HCT116 (cell line): ENCODE measurements around the gene ATAD5. TPM values are rescaled to one million over a fixed set of nuclear protein-coding genes. Genes with fewer than 3 reads are reported as not detected.

Source experiments
- ATAC-seq: fragments of 200-7000 bp; cut with Tn5 transposase; 2 replicates; pipeline ENCODE4 v1.9.1; 2020; ENCODE audit warnings: mild to moderate bottlenecking, moderate library complexity
- BruUV-seq: library from RNA; stranded (reverse); fragments of 400-500 nt; replicated peaks from 2 replicates; lab custom pipeline; 2021; lab: Mats Ljungman, UMichigan
- CTCF ChIA-PET: fragments of 300-600 bp; sonication (Branson Sonifier 250); formaldehyde crosslinking; loops from one replicate; lab custom pipeline; 2021; ENCODE audit warnings: antibody characterized with exemption; lab: Charles Lee
- POLR2A ChIA-PET: fragments of 300-600, 350-600 bp; sonication (Branson Sonifier 250); formaldehyde crosslinking; loops from one replicate; lab custom pipeline; 2021; ENCODE audit warnings: antibody characterized with exemption; lab: Charles Lee
- RAD21 ChIA-PET, 2 experiments: fragments of 300-600 bp; sonication (Branson Sonifier 250); formaldehyde crosslinking; loops; one replicate each; lab custom pipeline; 2023; ENCODE audit warnings: low total read pairs in 2 of 2; ENCODE audit not compliant: uncharacterized antibody in 2 of 2, unreplicated experiment in 2 of 2, low non-redundant PET in 1 of 2; lab: Charles Lee
- DNase-seq: peaks from one replicate; pipeline ENCODE4 v3.0.0-alpha.2; 2010; ENCODE audit warnings: low read depth, low spot score
- H2AFZ ChIP-seq: fragments of 200-600 bp; shearing (Covaris generic), sonication (generic); 2 replicates; pipeline ENCODE4 v1.6.1; 2017; ENCODE audit warnings: low read depth, mixed run types, mixed read lengths, antibody characterized with exemption, low read length; ENCODE audit not compliant: poor library complexity, severe bottlenecking
- H3K27ac ChIP-seq: 2 replicates; pipeline ENCODE4 v1.5.1; 2012; ENCODE audit warnings: low read depth, low read length
- H3K27me3 ChIP-seq: fragments of 200-600 bp; sonication (generic); 2 replicates; pipeline ENCODE4 v1.6.1; 2016; ENCODE audit warnings: mixed run types, low read length, mixed read lengths; ENCODE audit not compliant: insufficient read depth
- H3K36me3 ChIP-seq, 2 experiments: fragments of 200-500 bp in 1 of 2; fragments of 200-600 bp in 1 of 2; sonication (Bioruptor generic) in 1 of 2; sonication (generic) in 1 of 2; 2 replicates each; pipeline versions ENCODE4 v1.5.1 to v1.6.1; 2014 to 2016; ENCODE audit warnings: low read length in 2 of 2, inconsistent platforms in 1 of 2, mixed read lengths in 1 of 2, mixed run types in 1 of 2; ENCODE audit not compliant: insufficient read depth in 2 of 2, control insufficient read depth in 1 of 2
- H3K4me1 ChIP-seq, 2 experiments: fragments of 200-600 bp in 1 of 2; sonication (generic) in 1 of 2; 2 replicates each; pipeline versions ENCODE4 v1.5.1 to v1.6.1; 2012 to 2017; ENCODE audit warnings: low read length in 2 of 2, inconsistent platforms in 1 of 2, mild to moderate bottlenecking in 1 of 2, mixed read lengths in 1 of 2, mixed run types in 1 of 2, moderate library complexity in 1 of 2; ENCODE audit not compliant: insufficient read depth in 2 of 2, control insufficient read depth in 1 of 2
- H3K4me2 ChIP-seq: fragments of 200-600 bp; sonication (generic); 2 replicates; pipeline ENCODE4 v1.6.1; 2017; ENCODE audit warnings: mixed run types, low read length, mixed read lengths
- H3K4me3 ChIP-seq, 2 experiments: fragments of 200-600 bp in 1 of 2; sonication (generic) in 1 of 2; replicated peaks in 1 of 2; 2 replicates each; pipeline ENCODE4 v1.5.1; 2011 to 2016; ENCODE audit warnings: low read length in 2 of 2, control low read depth in 1 of 2, low read depth in 1 of 2, mild to moderate bottlenecking in 1 of 2, mixed read lengths in 1 of 2, mixed run types in 1 of 2
- H3K79me2 ChIP-seq: fragments of 200-600 bp; sonication (generic); 2 replicates; pipeline ENCODE4 v1.6.1; 2017; ENCODE audit warnings: mild to moderate bottlenecking, mixed run types, low read length, moderate library complexity, mixed read lengths; ENCODE audit not compliant: insufficient read depth
- H3K9ac ChIP-seq: fragments of 200-600 bp; sonication (generic); 2 replicates; pipeline ENCODE4 v1.6.1; 2016; ENCODE audit warnings: low read length, mixed read lengths
- H3K9me2 ChIP-seq: fragments of 200-600 bp; sonication (generic), shearing (Covaris generic); 2 replicates; pipeline ENCODE4 v1.6.1; 2017; ENCODE audit warnings: mixed run types, mild to moderate bottlenecking, moderate library complexity; ENCODE audit not compliant: insufficient read depth
- H3K9me3 ChIP-seq, 2 experiments: fragments of 200-500 bp in 1 of 2; fragments of 200-600 bp in 1 of 2; sonication (Bioruptor generic) in 1 of 2; sonication (generic) in 1 of 2; 2 replicates each; pipeline ENCODE4 v1.6.1; 2014 to 2017; ENCODE audit warnings: low read length in 2 of 2, mixed read lengths in 2 of 2, inconsistent platforms in 1 of 2, low read depth in 1 of 2, mild to moderate bottlenecking in 1 of 2, mixed run types in 1 of 2, moderate library complexity in 1 of 2; ENCODE audit not compliant: control insufficient read depth in 1 of 2, insufficient read depth in 1 of 2
- H4K20me1 ChIP-seq: fragments of 200-600 bp; sonication (generic), shearing (Covaris generic); 2 replicates; pipeline ENCODE4 v1.6.1; 2017; ENCODE audit warnings: mixed run types, mild to moderate bottlenecking, moderate library complexity; ENCODE audit not compliant: insufficient read depth
- CBX3 ChIP-seq: IDR thresholded peaks from 2 replicates; pipeline ENCODE4 v1.6.1; 2012; ENCODE audit warnings: low read depth
- EZH2 ChIP-seq: fragments of 200-600 bp; sonication (generic); IDR thresholded peaks from 2 replicates; pipeline ENCODE4 v1.6.1; 2017; ENCODE audit warnings: antibody characterized with exemption, mixed run types
- MAX ChIP-seq: IDR thresholded peaks from 2 replicates; pipeline ENCODE4 v1.6.1; 2012
- POLR2AphosphoS5 ChIP-seq: IDR thresholded peaks from 2 replicates; pipeline ENCODE4 v1.6.1; 2011; ENCODE audit warnings: mild to moderate bottlenecking, low read depth, low read length, moderate library complexity
- YY1 ChIP-seq: IDR thresholded peaks from 2 replicates; pipeline ENCODE4 v1.6.1; 2011; ENCODE audit warnings: low read length, low read depth, moderate library complexity, mild to moderate bottlenecking; ENCODE audit not compliant: insufficient replicate concordance; ENCODE audit errors: extremely low read depth
- ZFX ChIP-seq: fragments of 450-650 bp; IDR thresholded peaks from 2 replicates; pipeline ENCODE4 v1.6.1; 2017
- intact Hi-C: fragments of 100-400 bp; cut with micrococcal nuclease; formaldehyde crosslinking; loops from 2 replicates; pipeline ENCODE4 v1.10.0; 2022
- total RNA-seq: library from RNA; stranded (reverse); gene quantifications from one replicate; pipeline ENCODE4 v1.2.1, GENCODE V29; 2021; ENCODE audit not compliant: unreplicated experiment
- TF ChIP-seq, protein P1 (sequence below), 3 experiments: fragments of 200-600 bp in 1 of 3; sonication (generic) in 1 of 3; IDR thresholded peaks in 2 of 3; conservative IDR thresholded peaks in 1 of 3; 2 replicates each; pipeline ENCODE4 v1.5.1; 2012 to 2017; ENCODE audit warnings: low read depth in 2 of 3, low read length in 2 of 3, antibody characterized with exemption in 1 of 3, borderline replicate concordance in 1 of 3, control low read depth in 1 of 3, mild to moderate bottlenecking in 1 of 3, mixed read lengths in 1 of 3, mixed run types in 1 of 3, moderate library complexity in 1 of 3; ENCODE audit not compliant: insufficient read depth in 1 of 3
- TF ChIP-seq, protein P2 (sequence below): IDR thresholded peaks from 2 replicates; pipeline ENCODE4 v1.6.1; 2011; ENCODE audit warnings: mild to moderate bottlenecking, low read length, moderate library complexity; ENCODE audit not compliant: insufficient replicate concordance; ENCODE audit errors: extremely low read depth

ATAD5 gene
- total RNA-seq, 1 experiment from 2014 or later: 9.5 TPM

GRCh38 chr17:30920683-30921543 lies 89.1 kb downstream of the ATAD5 start (continued):
- TF ChIP-seq, protein P1, sequence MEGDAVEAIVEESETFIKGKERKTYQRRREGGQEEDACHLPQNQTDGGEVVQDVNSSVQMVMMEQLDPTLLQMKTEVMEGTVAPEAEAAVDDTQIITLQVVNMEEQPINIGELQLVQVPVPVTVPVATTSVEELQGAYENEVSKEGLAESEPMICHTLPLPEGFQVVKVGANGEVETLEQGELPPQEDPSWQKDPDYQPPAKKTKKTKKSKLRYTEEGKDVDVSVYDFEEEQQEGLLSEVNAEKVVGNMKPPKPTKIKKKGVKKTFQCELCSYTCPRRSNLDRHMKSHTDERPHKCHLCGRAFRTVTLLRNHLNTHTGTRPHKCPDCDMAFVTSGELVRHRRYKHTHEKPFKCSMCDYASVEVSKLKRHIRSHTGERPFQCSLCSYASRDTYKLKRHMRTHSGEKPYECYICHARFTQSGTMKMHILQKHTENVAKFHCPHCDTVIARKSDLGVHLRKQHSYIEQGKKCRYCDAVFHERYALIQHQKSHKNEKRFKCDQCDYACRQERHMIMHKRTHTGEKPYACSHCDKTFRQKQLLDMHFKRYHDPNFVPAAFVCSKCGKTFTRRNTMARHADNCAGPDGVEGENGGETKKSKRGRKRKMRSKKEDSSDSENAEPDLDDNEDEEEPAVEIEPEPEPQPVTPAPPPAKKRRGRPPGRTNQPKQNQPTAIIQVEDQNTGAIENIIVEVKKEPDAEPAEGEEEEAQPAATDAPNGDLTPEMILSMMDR (IDR thresholded peaks at IDR 0.05 in 2 of 3, conservative IDR thresholded peaks at IDR 0.05 in 1 of 3; ENCODE audit: borderline replicate concordance in 1 of 3, insufficient read depth in 1 of 3, low read depth in 2 of 3, low read length in 2 of 3): no peak

DNA sequence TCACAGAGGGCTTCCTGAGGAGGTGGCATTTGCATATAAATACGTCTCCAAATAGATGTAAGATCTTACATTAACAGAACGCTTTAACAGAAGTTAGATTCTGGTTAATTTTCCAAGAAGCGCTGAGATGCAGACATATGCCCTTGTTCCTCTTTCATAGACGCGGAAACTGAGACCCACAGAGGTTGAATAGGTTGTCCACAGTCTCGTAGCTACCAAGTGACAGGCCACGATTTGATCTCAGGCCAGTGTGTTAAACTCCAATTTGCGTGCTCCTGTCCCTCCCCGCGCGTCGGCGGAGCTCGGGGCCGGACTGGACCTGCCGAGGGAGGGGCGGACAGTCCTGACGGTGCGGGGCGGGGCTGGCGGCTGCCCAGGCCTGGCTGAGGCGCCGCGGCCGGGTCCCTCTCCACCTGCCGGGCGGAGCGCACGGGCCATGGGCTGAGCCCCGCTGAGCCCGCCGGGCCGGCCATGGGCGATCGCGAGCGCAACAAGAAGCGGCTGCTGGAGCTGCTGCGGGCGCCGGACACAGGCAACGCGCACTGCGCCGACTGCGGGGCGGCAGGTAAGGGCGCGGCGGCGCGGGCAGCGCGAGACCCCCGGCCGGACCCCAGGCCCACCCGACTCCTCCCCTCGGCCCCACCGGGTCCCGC lies 89.9 kb downstream of the ATAD5 start, which contains the start of gene ADAP2:
Gene ADAP2 (plus strand): TSS at position 402 of the 653 bp plus-strand sequence. CDS start 70 bp downstream, at position 472.
- Histone ChIP-seq H3K79me2 (no peaks in the 10 kb centered on the region), H3K4me2 (peak within 1 kb of the TSS; percentile 88), H2AFZ (peak within 1 kb of the TSS; percentile 100), H3K27me3 (no peaks in the 10 kb centered on the region), H4K20me1 (no peaks in the 10 kb centered on the region), H3K4me3 (peak within 1 kb of the TSS; percentile 53 to 63), H3K9me3 (no peaks in the 10 kb centered on the region), H3K27ac (peak within 1 kb of the TSS; percentile 18; the same call in 1 of the 2 replicates), H3K9ac (peak within 1 kb of the TSS; percentile 67), H3K4me1 (peaks cover 5 to 24% of the 10 kb centered on the region in 2 experiments; a peak in 3 of 4 replicates), H3K36me3 (no peaks in the 10 kb centered on the region; a peak in 1 of 4 replicates), H3K9me2 (no peaks in the 10 kb centered on the region)
- RAD21 ChIA-PET: interaction anchor here in 1 of 2 experiments (0.6 kb wide), 1 partner anchor 554 kb away, joined by 3 read pairs; no protein-coding TSS in a partner anchor
- POLR2A ChIA-PET: no interaction called here
- peak; percentile 65 for TF ChIP-seq ZFX
- TF ChIP-seq CBX3: no peak
- TF ChIP-seq, protein P2, sequence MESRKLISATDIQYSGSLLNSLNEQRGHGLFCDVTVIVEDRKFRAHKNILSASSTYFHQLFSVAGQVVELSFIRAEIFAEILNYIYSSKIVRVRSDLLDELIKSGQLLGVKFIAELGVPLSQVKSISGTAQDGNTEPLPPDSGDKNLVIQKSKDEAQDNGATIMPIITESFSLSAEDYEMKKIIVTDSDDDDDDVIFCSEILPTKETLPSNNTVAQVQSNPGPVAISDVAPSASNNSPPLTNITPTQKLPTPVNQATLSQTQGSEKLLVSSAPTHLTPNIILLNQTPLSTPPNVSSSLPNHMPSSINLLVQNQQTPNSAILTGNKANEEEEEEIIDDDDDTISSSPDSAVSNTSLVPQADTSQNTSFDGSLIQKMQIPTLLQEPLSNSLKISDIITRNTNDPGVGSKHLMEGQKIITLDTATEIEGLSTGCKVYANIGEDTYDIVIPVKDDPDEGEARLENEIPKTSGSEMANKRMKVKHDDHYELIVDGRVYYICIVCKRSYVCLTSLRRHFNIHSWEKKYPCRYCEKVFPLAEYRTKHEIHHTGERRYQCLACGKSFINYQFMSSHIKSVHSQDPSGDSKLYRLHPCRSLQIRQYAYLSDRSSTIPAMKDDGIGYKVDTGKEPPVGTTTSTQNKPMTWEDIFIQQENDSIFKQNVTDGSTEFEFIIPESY: no peak
- TF ChIP-seq POLR2AphosphoS5: peak; percentile 85
- no peak for TF ChIP-seq EZH2
- peak; percentile 17 for TF ChIP-seq YY1
- no peak; the same call in 1 of the 2 replicates for TF ChIP-seq MAX
- intact Hi-C loops: no loop called here
- ATAC-seq: peak; percentile 96
- DNase-seq: peak; percentile 19
- CTCF ChIA-PET: no interaction called here
- BruUV-seq: no TSS peak
